Heart left ventricle (tissue), 16 donors: ENCODE data around the gene NLRP3. TPM values are rescaled to one million over a fixed set of nuclear protein-coding genes. Genes with fewer than 3 reads are reported as not detected.
"Not testable (repeated sequence)": the region's sequence is repeated elsewhere in the genome, so short reads cannot be mapped to it uniquely, and the experiment has no call there.

Experiments
- ATAC-seq, 4 donors: fragments of 200-7000 bp; cut with Tn5 transposase; one replicate each; pipeline ENCODE4 v1.9.1; 2020 to 2022; ENCODE audit warnings: moderate library complexity in 4 of 4, mild to moderate bottlenecking in 3 of 4, moderate number of reproducible peaks in 1 of 4
- DNase-seq, 5 donors: peaks; one replicate each; pipeline ENCODE4 v3.0.0-alpha.2; 2020
- H3K27ac ChIP-seq, 12 donors: fragments of 200-600 bp; sonication (generic) in 4 of 12; one replicate each; pipeline versions ENCODE4 v1.5.0 to v1.8.0; 2016 to 2022; ENCODE audit warnings: mild to moderate bottlenecking in 2 of 12
- H3K27me3 ChIP-seq, 9 donors: fragments of 200-600 bp; sonication (generic) in 2 of 9; one replicate each; pipeline versions ENCODE4 v1.5.1 to v1.8.0; 2016 to 2022; ENCODE audit warnings: mild to moderate bottlenecking in 3 of 9
- H3K36me3 ChIP-seq, 9 donors: fragments of 200-600 bp; sonication (generic) in 2 of 9; one replicate each; pipeline versions ENCODE4 v1.5.0 to v1.8.0; 2018 to 2022; ENCODE audit warnings: mild to moderate bottlenecking in 2 of 9
- H3K4me1 ChIP-seq, 12 donors: fragments of 200-600 bp; sonication (generic) in 4 of 12; one replicate each; pipeline versions ENCODE4 v1.5.0 to v1.8.0; 2016 to 2022; ENCODE audit warnings: mild to moderate bottlenecking in 3 of 12
- H3K4me3 ChIP-seq, 12 donors: fragments of 200-600 bp; sonication (generic) in 4 of 12; one replicate each; pipeline versions ENCODE4 v1.5.0 to v1.8.0; 2017 to 2022; ENCODE audit warnings: mild to moderate bottlenecking in 9 of 12, moderate library complexity in 4 of 12
- H3K9me3 ChIP-seq, 12 donors: fragments of 200-600 bp; sonication (generic) in 4 of 12; one replicate each; pipeline versions ENCODE4 v1.5.0 to v1.8.0; 2016 to 2022; ENCODE audit warnings: mild to moderate bottlenecking in 1 of 12
- CTCF ChIP-seq, 12 donors: fragments of 200-600 bp; sonication (generic) in 4 of 12; IDR thresholded peaks; one replicate each; pipeline versions ENCODE4 v1.5.0 to v1.8.0; 2018 to 2022; ENCODE audit warnings: antibody characterized with exemption in 12 of 12, mild to moderate bottlenecking in 5 of 12
- POLR2A ChIP-seq, 2 donors: fragments of 450-650 bp; IDR thresholded peaks; one replicate each; pipeline ENCODE4 v1.6.1; 2017; ENCODE audit warnings: antibody characterized with exemption in 2 of 2, mild to moderate bottlenecking in 2 of 2, moderate library complexity in 2 of 2
- WGBS, 4 donors: extraction: QIAGEN DNeasy Blood & Tissue Kit in 2 of 4; methylation state at CpG; one replicate each; pipeline versions ENCODE4 v1.1.5 to v1.1.7; 2013 to 2018; 5-methylcytosine and 5-hydroxymethylcytosine counted together
- intact Hi-C, 10 donors: fragments of 100-400 bp; cut with DNase I; formaldehyde crosslinking; loops; one replicate each; pipeline versions ENCODE4 v1.11.1 to v1.14.2; 2022
- polyA plus RNA-seq, 2 donors: library from polyadenylated mRNA; stranded (reverse); fragments of 200-250 nt; gene quantifications; one replicate each; pipeline ENCODE4 v1.2.3, GENCODE V29; 2013
- total RNA-seq, 9 donors: library from RNA; depleted of rRNA in 2 of 9; stranded (reverse); fragments of >200 nt in 2 of 9; fragmentation: NEBNext Ultra II Directional in 3 of 9; extraction: Animal tissue kit (Norgen Biotek cat#: 25700) in 3 of 9; gene quantifications; one replicate each; pipeline versions ENCODE4 v1.1.0 to v1.2.4, GENCODE V29; 2016 to 2023
- donor health status: ischemic (EF 13 %, LVEDD 7.1; RV severe dilation, severe dysfunction).
- donor health status: healthy with polysubstance abuse.
- donor health status: DM: no; HTN: yes; CAD: no.
- donor health status: DM: no; HTN: no; CAD: no.
- donor health status: ischemic (EF 25% LVEDD 6.9; RV normal size, moderate dysfunction).
- donor health status: ischemic (EF 25% LVEDD 5.7; RV mildly dilated, moderate dysfunction).
- donor health status: healthy.
- donor health status: DM: yes; HTN: yes; CAD: no.
- donor health status: ischemic (EF 35%, LVEDD 5.7; RV mildly dilated, moderate dysfunction).
- donor health status: nonischemic (EF 11% LVEDD 7.7; RV severe dilation, severe dysfunction).
- donor health status: DM: yes; HTN: yes; CAD: no.
- donor health status: PGD.
- donor health status: ischemic (EF 29% LVEDD 5.4; RV normal size, mild dysfunction).
- donor health status: nonischemic (EF 23%, LVEDD 6.1; RV moderate dilation, normal function).

Gene NLRP3
- total and polyA plus RNA-seq, 11 donors, result 0.19 to 8.3 (median 0.60) TPM

DNA sequence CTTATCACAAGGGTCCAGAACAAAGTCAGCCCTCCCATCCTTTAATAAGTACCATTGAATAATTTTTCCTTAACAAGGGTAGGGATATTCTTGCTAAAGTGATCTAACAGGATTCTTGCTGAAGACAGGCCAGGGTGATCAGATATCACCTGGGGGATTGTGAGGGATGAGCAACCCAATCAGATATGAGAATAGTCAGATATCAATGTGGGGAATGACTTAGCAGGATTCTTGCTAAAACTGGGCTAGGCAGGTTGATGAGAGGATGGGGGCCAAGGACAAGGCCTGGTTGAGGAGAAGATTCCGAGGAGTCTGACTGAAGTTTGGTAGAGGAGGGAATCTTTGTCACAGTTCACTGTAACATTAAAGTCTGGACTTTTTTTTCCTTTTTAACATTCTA is 23.9 kb upstream of the NLRP3 start:
- peaks cover 0 to 17% (median 0%) of the 10 kb centered on the region in 12 donors for H3K4me1 ChIP-seq
- TF ChIP-seq POLR2A (IDR thresholded peaks at IDR 0.05) (no peak), CTCF (IDR thresholded peaks at IDR 0.05) (no peak)
- WGBS, 4 donors, result 86 to 91% (median 89%) methylated on average over 1 of the region's 1 CpG
- H3K4me3 ChIP-seq, result no peak overlapping the region
- no peaks in the 10 kb centered on the region for H3K9me3 ChIP-seq
- H3K27me3 ChIP-seq, result peaks cover 0 to 3% (median 0%) of the 10 kb centered on the region in 9 donors
- H3K36me3 ChIP-seq, result no peaks in the 10 kb centered on the region
- no peak for ATAC-seq
- no peak for DNase-seq
- intact Hi-C loops, result loop anchor here in 5 of 10 donors (5.0 kb wide), 2 partner anchors 95 to 1415 kb away; no protein-coding TSS in a partner anchor
- no peak overlapping the region for H3K27ac ChIP-seq

DNA sequence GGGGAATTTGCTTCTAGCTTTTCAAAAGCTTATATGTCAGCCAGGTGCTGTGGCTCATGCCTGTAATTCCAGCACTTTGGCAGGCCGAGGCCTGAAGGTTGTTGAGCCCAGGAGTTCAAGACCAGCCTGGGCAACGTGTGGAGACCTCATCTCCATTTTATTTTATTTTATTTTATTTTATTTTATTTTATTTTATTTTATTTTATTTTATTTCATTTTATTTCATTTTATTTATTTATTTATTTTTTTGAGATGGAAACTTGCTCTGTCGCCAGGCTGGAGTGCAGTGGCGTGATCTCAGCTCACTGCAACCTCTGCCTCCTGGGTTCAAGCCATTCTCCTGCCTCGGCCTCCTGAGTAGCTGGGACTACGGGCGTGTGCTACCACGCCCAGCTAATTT is 20.9 kb upstream of the NLRP3 start:
- H3K9me3 ChIP-seq, H3K27me3 ChIP-seq, H3K4me3 ChIP-seq, intact Hi-C loops, H3K4me1 ChIP-seq, ATAC-seq, H3K27ac ChIP-seq, DNase-seq, H3K36me3 ChIP-seq: not testable (repeated sequence)
- WGBS, 4 donors, result 77 to 84% (median 79%) methylated on average over 8 of the region's 8 CpGs

DNA sequence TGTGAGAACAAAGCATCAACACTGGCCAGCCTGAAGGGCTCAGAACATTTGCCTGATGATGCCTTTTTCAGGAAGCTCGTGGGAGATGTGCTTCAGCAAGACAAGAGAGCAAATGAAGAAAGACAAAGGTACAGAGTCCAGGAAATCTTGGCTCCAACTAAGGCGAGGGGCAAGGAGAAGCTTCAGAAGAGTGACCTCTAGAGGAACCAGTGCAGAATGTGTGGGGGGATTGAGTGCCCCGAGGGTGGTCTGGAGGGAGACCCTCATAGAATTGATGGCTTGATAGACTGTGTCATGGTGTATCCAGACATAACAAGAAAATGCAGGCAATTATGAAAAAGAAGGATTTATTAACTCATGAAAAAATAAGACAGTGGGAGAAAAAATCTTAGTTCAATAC is 15.3 kb upstream of the NLRP3 start:
- TF ChIP-seq CTCF (IDR thresholded peaks at IDR 0.05), result no peak
- TF ChIP-seq POLR2A (IDR thresholded peaks at IDR 0.05), result no peak
- no peaks in the 10 kb centered on the region for H3K9me3 ChIP-seq
- H3K27ac ChIP-seq, result no peak overlapping the region
- DNase-seq (no peak), ATAC-seq (no peak)
- H3K4me3 ChIP-seq, result no peak overlapping the region
- intact Hi-C loops, result no loop called here
- no peaks in the 10 kb centered on the region for H3K27me3 ChIP-seq
- H3K4me1 ChIP-seq, result peaks cover 0 to 15% (median 0%) of the 10 kb centered on the region in 12 donors
- no peaks in the 10 kb centered on the region for H3K36me3 ChIP-seq
- WGBS, 4 donors, result 25 to 34% (median 32%) methylated on average over 3 of the region's 3 CpGs

DNA sequence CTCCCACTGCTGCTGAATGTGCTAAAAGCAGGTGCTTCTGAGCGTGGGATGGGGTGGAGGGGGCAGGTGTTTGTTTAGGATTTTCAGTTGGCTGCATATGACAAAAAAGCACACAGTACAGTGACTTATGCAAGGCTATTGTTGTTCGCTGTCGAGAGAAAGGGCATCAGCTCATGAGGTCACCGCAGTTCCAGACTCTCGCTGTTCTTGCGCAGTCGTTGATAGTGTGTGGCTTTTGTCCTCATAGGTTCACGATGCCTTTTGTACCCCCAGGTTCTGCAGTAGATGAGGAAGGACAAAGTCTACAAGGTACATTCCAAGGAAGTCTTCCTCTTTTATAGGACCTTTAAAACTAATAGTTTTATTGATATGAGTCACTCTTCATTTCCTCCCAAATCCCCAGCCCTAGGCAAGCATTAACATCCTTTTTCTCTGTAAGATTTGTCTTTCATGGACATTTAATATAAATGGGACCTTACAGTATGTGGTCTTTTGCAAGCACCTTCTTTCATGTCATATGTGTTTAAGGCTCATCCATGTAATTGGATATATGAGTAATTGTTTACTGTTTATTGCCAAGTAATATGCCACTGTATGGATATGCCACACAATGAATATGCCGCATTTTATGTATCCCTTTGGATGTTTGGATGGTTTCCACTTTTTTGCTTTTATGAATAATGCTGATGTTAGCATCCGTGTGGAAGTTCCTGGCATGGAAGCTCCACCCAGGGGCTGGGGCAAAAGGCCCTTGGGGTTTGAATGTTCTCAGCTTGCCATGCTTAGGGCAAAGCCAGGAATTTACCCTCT is 14.5 kb upstream of the NLRP3 start:
- intact Hi-C loops, result no loop called here
- TF ChIP-seq CTCF (IDR thresholded peaks at IDR 0.05) (no peak), POLR2A (IDR thresholded peaks at IDR 0.05) (no peak)
- no peak overlapping the region for H3K27ac ChIP-seq
- DNase-seq, result no peak
- H3K4me3 ChIP-seq, result no peak overlapping the region
- H3K27me3 ChIP-seq, result no peaks in the 10 kb centered on the region
- WGBS, 4 donors, result 81 to 84% (median 82%) methylated on average over 10 of the region's 10 CpGs
- H3K36me3 ChIP-seq, result no peaks in the 10 kb centered on the region
- peaks cover 0 to 15% (median 0%) of the 10 kb centered on the region in 12 donors for H3K4me1 ChIP-seq
- H3K9me3 ChIP-seq, result no peaks in the 10 kb centered on the region
- ATAC-seq, result no peak
